BE2C (cell line): Measurements from ENCODE around the gene DCP1B.

Experiments
- DNase-seq: peaks from one replicate; pipeline ENCODE4 v3.0.0-alpha.2; 2020
- H3K27me3 ChIP-seq: fragments of 250-450 bp; sonication (Bioruptor Pico); 2 replicates; pipeline ENCODE4 v1.5.1; 2020; ENCODE audit warnings: mild to moderate bottlenecking
- H3K36me3 ChIP-seq: fragments of 250-450 bp; sonication (Bioruptor Pico); 2 replicates; pipeline ENCODE4 v1.5.1; 2020; ENCODE audit warnings: mild to moderate bottlenecking
- H3K4me1 ChIP-seq: fragments of 250-450 bp; sonication (Bioruptor Pico); 2 replicates; pipeline ENCODE4 v1.5.1; 2020
- H3K4me3 ChIP-seq: 2 replicates; pipeline ENCODE4 v1.5.1; 2011; ENCODE audit warnings: low read depth, low read length
- H3K9me3 ChIP-seq: fragments of 250-450 bp; sonication (Bioruptor Pico); 2 replicates; pipeline ENCODE4 v1.5.1; 2020
- TF ChIP-seq, protein P1 (sequence below): IDR thresholded peaks from 2 replicates; pipeline ENCODE4 v1.5.1; 2012; ENCODE audit warnings: mild to moderate bottlenecking, low read depth, low read length

DCP1B gene

DNA sequence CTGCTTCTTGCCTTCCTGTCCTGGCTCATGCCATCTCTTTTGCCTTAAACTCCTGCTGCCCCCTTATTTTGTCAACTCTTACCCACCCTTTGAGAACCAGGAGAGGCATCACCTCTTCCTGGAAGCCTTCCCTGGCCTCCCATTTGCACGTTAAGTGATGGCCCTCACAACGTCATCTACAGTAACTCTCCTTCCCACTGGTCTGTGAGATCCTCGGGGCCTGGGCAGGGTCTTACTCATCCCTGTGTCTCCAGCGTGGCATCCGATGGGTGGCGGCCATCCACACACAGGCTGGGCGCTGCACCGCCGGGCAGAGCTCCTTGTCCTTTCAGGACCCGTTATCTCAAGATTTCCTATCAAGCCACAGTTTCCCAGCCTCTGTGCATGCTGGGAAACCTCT is 69.0 kb downstream of the DCP1B start:
- peaks cover 2% of the 10 kb centered on the region; the same call in 1 of the 2 replicates for H3K36me3 ChIP-seq
- TF ChIP-seq, protein P1, sequence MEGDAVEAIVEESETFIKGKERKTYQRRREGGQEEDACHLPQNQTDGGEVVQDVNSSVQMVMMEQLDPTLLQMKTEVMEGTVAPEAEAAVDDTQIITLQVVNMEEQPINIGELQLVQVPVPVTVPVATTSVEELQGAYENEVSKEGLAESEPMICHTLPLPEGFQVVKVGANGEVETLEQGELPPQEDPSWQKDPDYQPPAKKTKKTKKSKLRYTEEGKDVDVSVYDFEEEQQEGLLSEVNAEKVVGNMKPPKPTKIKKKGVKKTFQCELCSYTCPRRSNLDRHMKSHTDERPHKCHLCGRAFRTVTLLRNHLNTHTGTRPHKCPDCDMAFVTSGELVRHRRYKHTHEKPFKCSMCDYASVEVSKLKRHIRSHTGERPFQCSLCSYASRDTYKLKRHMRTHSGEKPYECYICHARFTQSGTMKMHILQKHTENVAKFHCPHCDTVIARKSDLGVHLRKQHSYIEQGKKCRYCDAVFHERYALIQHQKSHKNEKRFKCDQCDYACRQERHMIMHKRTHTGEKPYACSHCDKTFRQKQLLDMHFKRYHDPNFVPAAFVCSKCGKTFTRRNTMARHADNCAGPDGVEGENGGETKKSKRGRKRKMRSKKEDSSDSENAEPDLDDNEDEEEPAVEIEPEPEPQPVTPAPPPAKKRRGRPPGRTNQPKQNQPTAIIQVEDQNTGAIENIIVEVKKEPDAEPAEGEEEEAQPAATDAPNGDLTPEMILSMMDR, result no peak
- no peak for DNase-seq
- H3K27me3 ChIP-seq, result no peaks in the 10 kb centered on the region
- no peak overlapping the region for H3K4me3 ChIP-seq
- no peaks in the 10 kb centered on the region for H3K9me3 ChIP-seq
- peaks cover 16% of the 10 kb centered on the region for H3K4me1 ChIP-seq

DNA sequence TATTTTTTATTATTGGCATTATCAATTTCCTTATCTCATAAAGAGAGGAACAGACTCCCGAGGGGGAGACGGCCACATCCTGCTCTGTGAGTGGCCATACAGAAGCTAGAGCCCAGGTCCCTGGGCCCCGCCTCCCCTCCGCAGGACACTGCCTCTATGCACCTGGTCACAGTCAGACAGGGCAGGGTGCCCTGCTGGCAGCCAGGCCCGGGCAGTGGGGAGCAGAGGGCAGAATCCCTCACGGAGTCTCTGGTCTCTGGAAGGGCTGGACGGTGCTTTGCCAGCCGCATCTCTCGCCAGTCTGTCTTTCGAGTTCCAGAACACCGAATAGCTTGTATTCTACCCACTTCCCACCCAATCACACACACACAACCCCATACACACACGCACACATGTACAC is 69.4 kb downstream of the DCP1B start:
- Histone ChIP-seq H3K36me3 (no peaks in the 10 kb centered on the region; the same call in 1 of the 2 replicates), H3K4me1 (peaks cover 15% of the 10 kb centered on the region), H3K9me3 (no peaks in the 10 kb centered on the region), H3K4me3 (no peak overlapping the region), H3K27me3 (no peaks in the 10 kb centered on the region)
- TF ChIP-seq, protein P1, result no peak
- no peak for DNase-seq

DNA sequence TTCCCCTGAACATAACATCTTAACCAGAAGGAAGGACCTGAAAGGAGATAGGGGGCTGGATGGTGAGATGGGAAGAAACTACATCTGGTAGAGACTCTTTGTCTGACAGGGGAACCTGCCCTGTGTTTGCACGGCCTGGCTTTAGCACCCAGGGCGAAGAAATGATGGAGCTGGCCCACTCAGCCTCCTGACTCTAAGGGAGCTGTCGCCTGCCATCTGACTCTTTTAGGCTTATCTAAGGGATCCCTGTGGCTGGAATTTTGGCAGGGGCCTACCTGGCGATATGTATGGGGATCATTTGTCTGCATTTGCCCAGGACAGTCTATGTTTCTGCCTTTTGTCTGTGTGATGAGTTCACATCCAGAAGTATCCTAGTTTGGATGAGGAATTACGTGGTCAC is 70.2 kb downstream of the DCP1B start:
- TF ChIP-seq, protein P1, result no peak
- no peak for DNase-seq
- Histone ChIP-seq H3K36me3 (no peaks in the 10 kb centered on the region; the same call in 1 of the 2 replicates), H3K4me1 (peaks cover 13% of the 10 kb centered on the region), H3K27me3 (no peaks in the 10 kb centered on the region), H3K9me3 (no peaks in the 10 kb centered on the region), H3K4me3 (no peak overlapping the region)

DNA sequence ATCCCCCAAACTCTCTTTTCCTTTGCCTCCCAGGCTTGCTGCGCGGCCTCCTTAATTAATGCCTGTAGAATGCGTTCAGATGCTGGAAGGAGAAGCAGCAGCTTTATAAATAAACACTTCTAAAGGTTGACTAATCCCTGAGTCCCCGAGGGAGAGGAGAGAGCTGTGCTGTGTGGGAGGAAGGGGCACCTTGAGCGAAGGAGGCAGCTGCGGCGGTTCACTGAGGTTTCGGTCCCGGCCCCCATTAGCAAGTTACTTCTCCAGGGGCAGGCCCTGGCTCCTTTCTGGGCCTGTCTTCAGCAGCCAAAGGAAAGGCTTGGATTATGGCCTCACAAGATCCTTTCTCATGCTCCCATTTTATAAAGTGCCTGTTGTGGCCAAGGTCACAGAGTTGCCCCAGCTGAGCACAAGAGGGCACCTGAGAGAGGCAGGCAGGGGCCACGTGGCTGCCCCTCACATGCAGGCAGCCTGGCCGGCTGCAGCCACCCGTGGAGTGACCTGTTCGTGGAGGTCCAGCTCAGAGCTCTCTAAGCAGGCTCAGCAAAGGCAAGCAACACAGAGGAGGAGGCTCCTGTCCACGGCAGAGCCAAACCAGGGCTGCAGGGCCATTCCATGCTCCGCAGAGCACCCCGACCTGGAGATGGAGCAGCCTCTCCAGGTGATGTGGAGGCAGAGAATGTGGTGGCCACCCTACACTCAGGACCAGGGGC is 70.8 kb downstream of the DCP1B start:
- Histone ChIP-seq H3K4me1 (peaks cover 13% of the 10 kb centered on the region), H3K27me3 (no peaks in the 10 kb centered on the region), H3K9me3 (no peaks in the 10 kb centered on the region), H3K36me3 (no peaks in the 10 kb centered on the region; the same call in 1 of the 2 replicates), H3K4me3 (no peak overlapping the region)
- TF ChIP-seq, protein P1, result no peak
- no peak for DNase-seq

DNA sequence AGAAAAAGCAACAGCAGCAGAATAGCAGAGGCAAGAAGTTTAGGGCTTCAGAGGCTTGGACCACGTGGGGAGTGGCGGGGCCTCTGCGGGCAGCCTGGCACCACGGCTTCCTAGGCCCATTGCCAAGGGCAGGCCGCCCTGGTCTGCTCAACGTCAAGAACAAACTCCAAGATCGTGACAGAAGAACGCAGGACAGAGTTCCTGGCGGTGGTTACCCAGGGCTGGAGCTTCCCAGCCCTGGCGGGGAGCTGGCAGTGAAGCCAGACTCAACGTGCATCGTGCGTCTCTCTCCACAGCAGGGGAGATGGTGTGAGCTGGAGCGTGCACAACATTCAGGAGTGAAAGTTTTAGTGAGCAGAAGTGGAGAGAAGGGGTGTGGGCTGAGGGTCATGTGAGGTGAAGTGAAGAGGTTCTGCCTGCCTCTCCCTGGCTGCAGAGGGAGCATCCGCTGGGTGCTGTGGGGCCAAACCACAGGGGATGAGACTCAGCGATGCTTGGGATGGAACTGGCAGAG is 71.9 kb downstream of the DCP1B start:
- DNase-seq, result peak; percentile 70
- no peaks in the 10 kb centered on the region for H3K9me3 ChIP-seq
- H3K4me1 ChIP-seq, result peaks cover 24% of the 10 kb centered on the region
- H3K27me3 ChIP-seq, result no peaks in the 10 kb centered on the region
- no peak overlapping the region for H3K4me3 ChIP-seq
- no peaks in the 10 kb centered on the region for H3K36me3 ChIP-seq
- TF ChIP-seq, protein P1, result no peak

DNA sequence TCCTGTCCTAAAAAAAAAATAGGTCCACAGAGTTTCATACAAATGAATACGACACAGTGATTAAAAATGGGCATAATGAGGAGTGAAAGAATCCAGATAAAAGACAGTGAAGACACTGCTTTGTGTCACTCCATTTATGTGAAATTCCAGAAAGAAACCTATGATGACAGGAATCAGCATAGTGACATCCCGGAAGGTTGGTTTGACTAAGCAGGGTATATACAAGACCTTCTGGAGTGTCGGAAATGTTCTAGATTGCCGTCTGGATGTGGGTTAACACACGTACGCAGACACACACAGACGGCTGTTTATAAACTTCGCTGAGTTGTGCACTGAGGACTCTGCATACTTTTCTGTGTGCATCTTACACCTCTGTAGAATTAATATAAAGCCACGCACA is 72.6 kb downstream of the DCP1B start:
- DNase-seq, result no peak
- H3K27me3 ChIP-seq, result no peaks in the 10 kb centered on the region
- peaks cover 24% of the 10 kb centered on the region for H3K4me1 ChIP-seq
- TF ChIP-seq, protein P1, result no peak
- no peaks in the 10 kb centered on the region for H3K36me3 ChIP-seq
- H3K4me3 ChIP-seq, result no peak overlapping the region
- H3K9me3 ChIP-seq, result no peaks in the 10 kb centered on the region
